ENCODE data around the gene SMIM45.

SMIM45 gene

GRCh38 chr22:41946629-41947423 lies 5.1 kb upstream of the SMIM45 start, which contains the start of gene CENPM:
Gene CENPM, minus strand, starts transcription at chr22:41947152. Its CDS starts 76 bp downstream, at chr22:41947076.
- Histone ChIP-seq H3K4me3 (ENCODE audit: low read depth in 2 of 2, low read length in 1 of 2) (peak within 1 kb of the TSS; percentile 63 to 72), H3K4me1 (ENCODE audit: control insufficient read depth in 1 of 2, insufficient read depth in 2 of 2, low read depth in 1 of 2, low read length in 1 of 2) (peaks cover 0 to 19% of the 10 kb centered on the region in 2 experiments; a peak in 1 of 4 replicates), H3F3A (replicated peaks; ENCODE audit: insufficient read depth) (no peaks in the 10 kb centered on the region), H3K27me3 (ENCODE audit: insufficient read depth) (no peaks in the 10 kb centered on the region), H3K4me2 (peak within 1 kb of the TSS; percentile 90), H2AFZ (ENCODE audit: low read depth) (peak within 1 kb of the TSS; percentile 85), H3K9ac (peak within 1 kb of the TSS; percentile 69; the same call in 1 of the 2 replicates), H4K20me1 (ENCODE audit: insufficient read depth) (no peaks in the 10 kb centered on the region), H3K79me2 (ENCODE audit: insufficient read depth) (peaks cover 6% of the 10 kb centered on the region; the same call in 1 of the 2 replicates), H3K9me3 (no peaks in the 10 kb centered on the region), H3K36me3 (replicated peaks in 1 of 2; ENCODE audit: control insufficient read depth in 1 of 2, insufficient read depth in 2 of 2, low read length in 1 of 2) (no peaks in the 10 kb centered on the region), H3K9me2 (no peaks in the 10 kb centered on the region), H3K27ac (ENCODE audit: low read depth in 2 of 2, low read length in 1 of 2) (peak within 1 kb of the TSS; percentile 28 to 56; a peak in 3 of 4 replicates)
- POLR2A ChIA-PET = interaction anchor here (1.3 kb wide), 1 partner anchor 258 kb away, joined by 3 read pairs; the partner anchor contains the start of gene SNU13
- no peak for TF ChIP-seq TCF12 (IDR thresholded peaks at IDR 0.05)
- TF ChIP-seq JUND (IDR thresholded peaks at IDR 0.05) = no peak
- no peak for TF ChIP-seq MEF2A (IDR thresholded peaks at IDR 0.05; ENCODE audit: borderline replicate concordance, low read depth)
- peak; percentile 64 for TF ChIP-seq USF2 (IDR thresholded peaks at IDR 0.05; ENCODE audit: borderline replicate concordance, low read depth, low read length)
- TF ChIP-seq ZBTB33 (IDR thresholded peaks at IDR 0.05; ENCODE audit: borderline replicate concordance, low read depth) = no peak
- TF ChIP-seq SIN3A (IDR thresholded peaks at IDR 0.05; ENCODE audit: borderline replicate concordance, low read depth, low read length) = peak; percentile 51; the same call in 1 of the 2 replicates
- peak; percentile 38; the same call in 1 of the 2 replicates for TF ChIP-seq IRF3 (IDR thresholded peaks at IDR 0.05; ENCODE audit: low read depth, low read length)
- TF ChIP-seq PBX3 (IDR thresholded peaks at IDR 0.05) = peak; percentile 80
- peak; percentile 58; the same call in 1 of the 2 replicates for TF ChIP-seq MXI1 (IDR thresholded peaks at IDR 0.05; ENCODE audit: low read depth, low read length)
- 0 out of 2 replicates have a peak, but pooled peaks have one; percentile 28 for TF ChIP-seq POLR2AphosphoS5 (IDR thresholded peaks at IDR 0.05; ENCODE audit: low read depth, low read length)
- TF ChIP-seq RAD21 (IDR thresholded peaks at IDR 0.05; ENCODE audit: low read length) = no peak
- TF ChIP-seq GABPA (IDR thresholded peaks at IDR 0.05; ENCODE audit: low read depth) = no peak
- peak; percentile 90 for TF ChIP-seq USF1 (IDR thresholded peaks at IDR 0.05; ENCODE audit: borderline replicate concordance, low read depth)
- TF ChIP-seq MAX (IDR thresholded peaks at IDR 0.05; ENCODE audit: low read depth) = 0 out of 2 replicates have a peak, but pooled peaks have one; percentile 72
- CTCF ChIA-PET = interaction anchor here (1.5 to 2.1 kb wide), 2 partner anchors 144 to 249 kb away, joined by 3 to 17 read pairs; partner anchors contain the start of genes MEI1 and NDUFA6
- WGBS (ENCODE audit: low lambda C conversion rate) = 0% methylated on average over 10 of the region's 56 CpGs
- peak; percentile 85 for DNase-seq

Measured in SK-N-SH (cell line).